HCT116 (cell line): ENCODE data around the gene ACVR1. TPM values are rescaled to one million over a fixed set of nuclear protein-coding genes. Genes with fewer than 3 reads are reported as not detected.

Source experiments
- ATAC-seq: fragments of 200-7000 bp; cut with Tn5 transposase; 2 replicates; pipeline ENCODE4 v1.9.1; 2020; ENCODE audit warnings: mild to moderate bottlenecking, moderate library complexity
- BruUV-seq: library from RNA; stranded (reverse); fragments of 400-500 nt; replicated peaks from 2 replicates; lab custom pipeline; 2021; lab: Mats Ljungman, UMichigan
- CTCF ChIA-PET: fragments of 300-600 bp; sonication (Branson Sonifier 250); formaldehyde crosslinking; loops from one replicate; lab custom pipeline; 2021; ENCODE audit warnings: antibody characterized with exemption; lab: Charles Lee
- POLR2A ChIA-PET: fragments of 300-600, 350-600 bp; sonication (Branson Sonifier 250); formaldehyde crosslinking; loops from one replicate; lab custom pipeline; 2021; ENCODE audit warnings: antibody characterized with exemption; lab: Charles Lee
- RAD21 ChIA-PET, 2 experiments: fragments of 300-600 bp; sonication (Branson Sonifier 250); formaldehyde crosslinking; loops; one replicate each; lab custom pipeline; 2023; ENCODE audit warnings: low total read pairs in 2 of 2; ENCODE audit not compliant: uncharacterized antibody in 2 of 2, unreplicated experiment in 2 of 2, low non-redundant PET in 1 of 2; lab: Charles Lee
- DNase-seq: peaks from one replicate; pipeline ENCODE4 v3.0.0-alpha.2; 2010; ENCODE audit warnings: low read depth, low spot score
- H2AFZ ChIP-seq: fragments of 200-600 bp; shearing (Covaris generic), sonication (generic); 2 replicates; pipeline ENCODE4 v1.6.1; 2017; ENCODE audit warnings: low read depth, mixed run types, mixed read lengths, antibody characterized with exemption, low read length; ENCODE audit not compliant: poor library complexity, severe bottlenecking
- H3K27ac ChIP-seq: 2 replicates; pipeline ENCODE4 v1.5.1; 2012; ENCODE audit warnings: low read depth, low read length
- H3K27me3 ChIP-seq: fragments of 200-600 bp; sonication (generic); 2 replicates; pipeline ENCODE4 v1.6.1; 2016; ENCODE audit warnings: mixed run types, low read length, mixed read lengths; ENCODE audit not compliant: insufficient read depth
- H3K36me3 ChIP-seq, 2 experiments: fragments of 200-500 bp in 1 of 2; fragments of 200-600 bp in 1 of 2; sonication (Bioruptor generic) in 1 of 2; sonication (generic) in 1 of 2; 2 replicates each; pipeline versions ENCODE4 v1.5.1 to v1.6.1; 2014 to 2016; ENCODE audit warnings: low read length in 2 of 2, inconsistent platforms in 1 of 2, mixed read lengths in 1 of 2, mixed run types in 1 of 2; ENCODE audit not compliant: insufficient read depth in 2 of 2, control insufficient read depth in 1 of 2
- H3K4me1 ChIP-seq, 2 experiments: fragments of 200-600 bp in 1 of 2; sonication (generic) in 1 of 2; 2 replicates each; pipeline versions ENCODE4 v1.5.1 to v1.6.1; 2012 to 2017; ENCODE audit warnings: low read length in 2 of 2, inconsistent platforms in 1 of 2, mild to moderate bottlenecking in 1 of 2, mixed read lengths in 1 of 2, mixed run types in 1 of 2, moderate library complexity in 1 of 2; ENCODE audit not compliant: insufficient read depth in 2 of 2, control insufficient read depth in 1 of 2
- H3K4me2 ChIP-seq: fragments of 200-600 bp; sonication (generic); 2 replicates; pipeline ENCODE4 v1.6.1; 2017; ENCODE audit warnings: mixed run types, low read length, mixed read lengths
- H3K4me3 ChIP-seq, 2 experiments: fragments of 200-600 bp in 1 of 2; sonication (generic) in 1 of 2; replicated peaks in 1 of 2; 2 replicates each; pipeline ENCODE4 v1.5.1; 2011 to 2016; ENCODE audit warnings: low read length in 2 of 2, control low read depth in 1 of 2, low read depth in 1 of 2, mild to moderate bottlenecking in 1 of 2, mixed read lengths in 1 of 2, mixed run types in 1 of 2
- H3K79me2 ChIP-seq: fragments of 200-600 bp; sonication (generic); 2 replicates; pipeline ENCODE4 v1.6.1; 2017; ENCODE audit warnings: mild to moderate bottlenecking, mixed run types, low read length, moderate library complexity, mixed read lengths; ENCODE audit not compliant: insufficient read depth
- H3K9ac ChIP-seq: fragments of 200-600 bp; sonication (generic); 2 replicates; pipeline ENCODE4 v1.6.1; 2016; ENCODE audit warnings: low read length, mixed read lengths
- H3K9me2 ChIP-seq: fragments of 200-600 bp; sonication (generic), shearing (Covaris generic); 2 replicates; pipeline ENCODE4 v1.6.1; 2017; ENCODE audit warnings: mixed run types, mild to moderate bottlenecking, moderate library complexity; ENCODE audit not compliant: insufficient read depth
- H3K9me3 ChIP-seq, 2 experiments: fragments of 200-500 bp in 1 of 2; fragments of 200-600 bp in 1 of 2; sonication (Bioruptor generic) in 1 of 2; sonication (generic) in 1 of 2; 2 replicates each; pipeline ENCODE4 v1.6.1; 2014 to 2017; ENCODE audit warnings: low read length in 2 of 2, mixed read lengths in 2 of 2, inconsistent platforms in 1 of 2, low read depth in 1 of 2, mild to moderate bottlenecking in 1 of 2, mixed run types in 1 of 2, moderate library complexity in 1 of 2; ENCODE audit not compliant: control insufficient read depth in 1 of 2, insufficient read depth in 1 of 2
- H4K20me1 ChIP-seq: fragments of 200-600 bp; sonication (generic), shearing (Covaris generic); 2 replicates; pipeline ENCODE4 v1.6.1; 2017; ENCODE audit warnings: mixed run types, mild to moderate bottlenecking, moderate library complexity; ENCODE audit not compliant: insufficient read depth
- CBX3 ChIP-seq: IDR thresholded peaks from 2 replicates; pipeline ENCODE4 v1.6.1; 2012; ENCODE audit warnings: low read depth
- CEBPB ChIP-seq: IDR thresholded peaks from 2 replicates; pipeline ENCODE4 v1.6.1; 2012; ENCODE audit warnings: low read depth
- ELF1 ChIP-seq: IDR thresholded peaks from 2 replicates; pipeline ENCODE4 v1.6.1; 2012; ENCODE audit warnings: low read depth, borderline replicate concordance
- EZH2 ChIP-seq: fragments of 200-600 bp; sonication (generic); IDR thresholded peaks from 2 replicates; pipeline ENCODE4 v1.6.1; 2017; ENCODE audit warnings: antibody characterized with exemption, mixed run types
- SIN3A ChIP-seq: IDR thresholded peaks from 2 replicates; pipeline ENCODE4 v1.6.1; 2012; ENCODE audit warnings: low read depth
- SP1 ChIP-seq: IDR thresholded peaks from 2 replicates; pipeline ENCODE4 v1.6.1; 2012; ENCODE audit warnings: low read depth
- SRF ChIP-seq: IDR thresholded peaks from 2 replicates; pipeline ENCODE4 v1.6.1; 2012; ENCODE audit warnings: low read depth
- TCF7L2 ChIP-seq: IDR thresholded peaks from 2 replicates; pipeline ENCODE4 v1.7.0; 2011; ENCODE audit warnings: borderline replicate concordance, inconsistent platforms; ENCODE audit not compliant: insufficient read depth, insufficient read length; ENCODE audit errors: extremely low read depth
- YY1 ChIP-seq: IDR thresholded peaks from 2 replicates; pipeline ENCODE4 v1.6.1; 2011; ENCODE audit warnings: low read length, low read depth, moderate library complexity, mild to moderate bottlenecking; ENCODE audit not compliant: insufficient replicate concordance; ENCODE audit errors: extremely low read depth
- ZNF274 ChIP-seq: fragments of 200-500 bp; sonication (Bioruptor generic); IDR thresholded peaks from 2 replicates; pipeline ENCODE4 v1.6.1; 2014; ENCODE audit warnings: mild to moderate bottlenecking, low read depth, low read length, inconsistent platforms
- intact Hi-C: fragments of 100-400 bp; cut with micrococcal nuclease; formaldehyde crosslinking; loops from 2 replicates; pipeline ENCODE4 v1.10.0; 2022
- total RNA-seq: library from RNA; stranded (reverse); gene quantifications from one replicate; pipeline ENCODE4 v1.2.1, GENCODE V29; 2021; ENCODE audit not compliant: unreplicated experiment
- TF ChIP-seq, protein P1 (sequence below): IDR thresholded peaks from 2 replicates; pipeline ENCODE4 v1.6.1; 2012
- TF ChIP-seq, protein P2 (sequence below), 3 experiments: fragments of 200-600 bp in 1 of 3; sonication (generic) in 1 of 3; IDR thresholded peaks in 2 of 3; conservative IDR thresholded peaks in 1 of 3; 2 replicates each; pipeline ENCODE4 v1.5.1; 2012 to 2017; ENCODE audit warnings: low read depth in 2 of 3, low read length in 2 of 3, antibody characterized with exemption in 1 of 3, borderline replicate concordance in 1 of 3, control low read depth in 1 of 3, mild to moderate bottlenecking in 1 of 3, mixed read lengths in 1 of 3, mixed run types in 1 of 3, moderate library complexity in 1 of 3; ENCODE audit not compliant: insufficient read depth in 1 of 3
- TF ChIP-seq, protein P3 (sequence below): IDR thresholded peaks from 2 replicates; pipeline ENCODE4 v1.6.1; 2012

Gene ACVR1
- total RNA-seq, 1 experiment from 2014 or later, result 16.9 TPM

DNA sequence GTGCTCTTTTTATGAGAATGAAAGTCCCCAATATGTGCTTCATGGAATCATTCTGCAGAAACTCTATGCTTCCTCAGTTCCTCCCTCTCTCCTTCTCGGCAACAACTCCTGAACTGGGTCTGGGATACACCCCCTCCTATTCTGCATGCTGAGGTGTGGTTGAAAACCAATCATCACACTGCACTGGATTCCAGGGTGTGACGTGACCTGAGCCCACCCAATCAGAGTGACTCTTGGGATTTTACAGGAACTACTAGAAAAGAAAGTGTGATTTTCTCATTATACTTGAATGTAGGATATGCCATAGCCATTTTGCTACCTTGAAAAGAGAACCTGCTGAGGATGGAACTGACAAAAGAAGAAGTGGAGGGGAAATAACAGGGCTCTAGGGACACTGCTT, 36.3 kb downstream of the ACVR1 start:
- RAD21 ChIA-PET, result no interaction called here
- H4K20me1 ChIP-seq, result no peaks in the 10 kb centered on the region
- TF ChIP-seq ELF1, result no peak
- TF ChIP-seq SRF, result no peak
- no peak for TF ChIP-seq EZH2
- no peak for TF ChIP-seq TCF7L2
- TF ChIP-seq, protein P1, sequence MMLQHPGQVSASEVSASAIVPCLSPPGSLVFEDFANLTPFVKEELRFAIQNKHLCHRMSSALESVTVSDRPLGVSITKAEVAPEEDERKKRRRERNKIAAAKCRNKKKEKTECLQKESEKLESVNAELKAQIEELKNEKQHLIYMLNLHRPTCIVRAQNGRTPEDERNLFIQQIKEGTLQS, result no peak
- TF ChIP-seq SP1, result no peak
- TF ChIP-seq ZNF274, result no peak
- no peak for TF ChIP-seq SIN3A
- no peak for TF ChIP-seq CEBPB
- 0 out of 4 replicates have a peak overlapping the region, but pooled peaks of 1 of the 2 experiments have one; percentile 4 for H3K4me3 ChIP-seq
- DNase-seq (no peak), ATAC-seq (no peak)
- no peaks in the 10 kb centered on the region for H3K79me2 ChIP-seq
- H3K4me1 ChIP-seq, result peaks cover 39 to 46% of the 10 kb centered on the region in 2 experiments
- CTCF ChIA-PET, result no interaction called here
- H3K27ac ChIP-seq, result peak overlapping the region; percentile 56
- H3K9me2 ChIP-seq, result no peaks in the 10 kb centered on the region
- no peaks in the 10 kb centered on the region for H3K36me3 ChIP-seq
- no peaks in the 10 kb centered on the region for H3K27me3 ChIP-seq
- H3K9me3 ChIP-seq, result no peaks in the 10 kb centered on the region
- H3K4me2 ChIP-seq, result peak overlapping the region; percentile 74
- POLR2A ChIA-PET, result no interaction called here
- intact Hi-C loops, result no loop called here
- peak overlapping the region; percentile 40; the same call in 1 of the 2 replicates for H3K9ac ChIP-seq
- BruUV-seq, result no TSS peak
- H2AFZ ChIP-seq, result no peak overlapping the region

DNA sequence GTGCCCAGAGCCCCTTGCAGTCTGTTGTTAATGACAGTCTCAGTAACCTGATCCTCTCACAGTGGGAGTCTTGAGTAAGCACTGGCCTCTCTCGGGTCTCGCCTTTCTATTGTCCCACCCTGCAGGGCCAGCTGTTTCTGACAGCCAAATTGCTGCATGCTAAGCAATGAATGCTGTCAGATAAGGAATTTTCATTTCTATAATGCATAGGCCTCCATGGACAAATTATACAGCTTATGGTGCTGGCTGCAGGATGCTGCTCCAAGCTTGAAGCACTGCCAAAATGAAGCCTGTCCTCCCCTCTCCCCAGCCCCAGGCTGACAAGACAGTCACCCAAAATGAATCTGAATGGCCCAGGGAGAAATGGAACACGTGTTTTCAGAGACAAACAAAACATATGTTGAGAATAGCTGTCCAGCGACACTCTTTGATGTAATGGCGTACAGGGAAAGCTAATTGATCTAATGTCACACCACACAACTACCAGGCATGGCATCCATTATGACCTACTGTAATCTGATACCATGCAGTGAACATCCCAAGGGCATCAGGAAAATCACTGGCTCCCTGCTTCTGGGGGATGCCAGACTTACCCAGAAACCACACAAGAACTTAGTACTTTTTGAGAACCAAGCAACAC, 36.8 kb downstream of the ACVR1 start:
- no peaks in the 10 kb centered on the region for H3K9me3 ChIP-seq
- H3K4me1 ChIP-seq, result peaks cover 39 to 46% of the 10 kb centered on the region in 2 experiments
- ATAC-seq (peak; percentile 73), DNase-seq (no peak)
- no peaks in the 10 kb centered on the region for H3K9me2 ChIP-seq
- H4K20me1 ChIP-seq, result no peaks in the 10 kb centered on the region
- CTCF ChIA-PET, result no interaction called here
- peak overlapping the region; percentile 56 for H3K27ac ChIP-seq
- POLR2A ChIA-PET, result no interaction called here
- RAD21 ChIA-PET, result no interaction called here
- H3K4me3 ChIP-seq, result peak overlapping the region in 1 of 2 experiments; percentile 24; a peak in 1 of 4 replicates
- TF ChIP-seq, protein P2, sequence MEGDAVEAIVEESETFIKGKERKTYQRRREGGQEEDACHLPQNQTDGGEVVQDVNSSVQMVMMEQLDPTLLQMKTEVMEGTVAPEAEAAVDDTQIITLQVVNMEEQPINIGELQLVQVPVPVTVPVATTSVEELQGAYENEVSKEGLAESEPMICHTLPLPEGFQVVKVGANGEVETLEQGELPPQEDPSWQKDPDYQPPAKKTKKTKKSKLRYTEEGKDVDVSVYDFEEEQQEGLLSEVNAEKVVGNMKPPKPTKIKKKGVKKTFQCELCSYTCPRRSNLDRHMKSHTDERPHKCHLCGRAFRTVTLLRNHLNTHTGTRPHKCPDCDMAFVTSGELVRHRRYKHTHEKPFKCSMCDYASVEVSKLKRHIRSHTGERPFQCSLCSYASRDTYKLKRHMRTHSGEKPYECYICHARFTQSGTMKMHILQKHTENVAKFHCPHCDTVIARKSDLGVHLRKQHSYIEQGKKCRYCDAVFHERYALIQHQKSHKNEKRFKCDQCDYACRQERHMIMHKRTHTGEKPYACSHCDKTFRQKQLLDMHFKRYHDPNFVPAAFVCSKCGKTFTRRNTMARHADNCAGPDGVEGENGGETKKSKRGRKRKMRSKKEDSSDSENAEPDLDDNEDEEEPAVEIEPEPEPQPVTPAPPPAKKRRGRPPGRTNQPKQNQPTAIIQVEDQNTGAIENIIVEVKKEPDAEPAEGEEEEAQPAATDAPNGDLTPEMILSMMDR (IDR thresholded peaks at IDR 0.05 in 2 of 3, conservative IDR thresholded peaks at IDR 0.05 in 1 of 3; ENCODE audit: borderline replicate concordance in 1 of 3, insufficient read depth in 1 of 3, low read depth in 2 of 3, low read length in 2 of 3), result no peak
- TF ChIP-seq, protein P3, sequence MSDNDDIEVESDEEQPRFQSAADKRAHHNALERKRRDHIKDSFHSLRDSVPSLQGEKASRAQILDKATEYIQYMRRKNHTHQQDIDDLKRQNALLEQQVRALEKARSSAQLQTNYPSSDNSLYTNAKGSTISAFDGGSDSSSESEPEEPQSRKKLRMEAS, result peak; percentile 45
- TF ChIP-seq TCF7L2 (peak; percentile 17), CEBPB (0 out of 2 replicates have a peak, but pooled peaks have one; percentile 5), SIN3A (0 out of 2 replicates have a peak, but pooled peaks have one; percentile 33), YY1 (no peak), SP1 (peak; percentile 42), CBX3 (no peak)
- peak overlapping the region; percentile 74 for H3K4me2 ChIP-seq
- H3K79me2 ChIP-seq, result no peaks in the 10 kb centered on the region
- H2AFZ ChIP-seq, result no peak overlapping the region
- H3K27me3 ChIP-seq, result no peaks in the 10 kb centered on the region
- peak overlapping the region; percentile 40 for H3K9ac ChIP-seq
- intact Hi-C loops, result no loop called here
- no TSS peak for BruUV-seq
- no peaks in the 10 kb centered on the region for H3K36me3 ChIP-seq
